Measurements from ENCODE around the gene NLRC3.

Gene NLRC3

GRCh38 chr16:3548859-3549258 lies 28.3 kb downstream of the NLRC3 start:
- TF ChIP-seq CTCF (IDR thresholded peaks at IDR 0.05; ENCODE audit: low read length, missing control alignments): no peak
- H3K4me3 ChIP-seq (replicated peaks; ENCODE audit: low read depth, low read length): no peak overlapping the region
- DNase-seq (ENCODE audit: low read depth): no peak

- DNase-seq (ENCODE audit: low read depth): no peak
- no peak overlapping the region for H3K4me3 ChIP-seq (replicated peaks; ENCODE audit: low read depth, low read length)
- TF ChIP-seq CTCF (IDR thresholded peaks at IDR 0.05; ENCODE audit: low read length, missing control alignments): no peak
Observed at GRCh38 chr16:3548445-3548844, 28.8 kb downstream of the NLRC3 start.

GRCh38 chr16:3546986-3547682 lies 30.1 kb downstream of the NLRC3 start:
- no peak for DNase-seq (ENCODE audit: low read depth)
- H3K4me3 ChIP-seq (replicated peaks; ENCODE audit: low read depth, low read length): no peak overlapping the region
- no peak for TF ChIP-seq CTCF (IDR thresholded peaks at IDR 0.05; ENCODE audit: low read length, missing control alignments)

GRCh38 chr16:3542601-3543373 lies 34.4 kb downstream of the NLRC3 start:
- no peak for TF ChIP-seq CTCF (IDR thresholded peaks at IDR 0.05; ENCODE audit: low read length, missing control alignments)
- DNase-seq (ENCODE audit: low read depth): no peak
- H3K4me3 ChIP-seq (replicated peaks; ENCODE audit: low read depth, low read length): no peak overlapping the region

GRCh38 chr16:3541527-3542155 lies 35.6 kb downstream of the NLRC3 start:
- DNase-seq (ENCODE audit: low read depth): no peak
- no peak overlapping the region for H3K4me3 ChIP-seq (replicated peaks; ENCODE audit: low read depth, low read length)
- no peak for TF ChIP-seq CTCF (IDR thresholded peaks at IDR 0.05; ENCODE audit: low read length, missing control alignments)

GRCh38 chr16:3538222-3538621 lies 39.0 kb downstream of the NLRC3 start:
- no peak overlapping the region for H3K4me3 ChIP-seq (replicated peaks; ENCODE audit: low read depth, low read length)
- no peak for DNase-seq (ENCODE audit: low read depth)
- no peak for TF ChIP-seq CTCF (IDR thresholded peaks at IDR 0.05; ENCODE audit: low read length, missing control alignments)

Data from fibroblast of pulmonary artery (primary cell).